Breast epithelium (tissue), 3 donors: ENCODE measurements around the gene PDZD4.

Source experiments
- POLR2A ChIP-seq: fragments of 450-650 bp; IDR thresholded peaks from one replicate; pipeline ENCODE4 v1.6.1; 2016; ENCODE audit warnings: antibody characterized with exemption, mild to moderate bottlenecking, moderate library complexity
- POLR2AphosphoS5 ChIP-seq, 3 donors: sonication (generic); formaldehyde crosslinking; IDR thresholded peaks; one replicate each; pipeline ENCODE4 v1.6.1; 2017; ENCODE audit warnings: antibody characterized with exemption in 3 of 3
- TF ChIP-seq, protein P1 (sequence below), 3 donors: fragments of 450-650 bp; IDR thresholded peaks; one replicate each; pipeline ENCODE4 v1.5.1; 2016 to 2017; ENCODE audit warnings: antibody characterized with exemption in 3 of 3, mild to moderate bottlenecking in 3 of 3, moderate library complexity in 3 of 3

DNA sequence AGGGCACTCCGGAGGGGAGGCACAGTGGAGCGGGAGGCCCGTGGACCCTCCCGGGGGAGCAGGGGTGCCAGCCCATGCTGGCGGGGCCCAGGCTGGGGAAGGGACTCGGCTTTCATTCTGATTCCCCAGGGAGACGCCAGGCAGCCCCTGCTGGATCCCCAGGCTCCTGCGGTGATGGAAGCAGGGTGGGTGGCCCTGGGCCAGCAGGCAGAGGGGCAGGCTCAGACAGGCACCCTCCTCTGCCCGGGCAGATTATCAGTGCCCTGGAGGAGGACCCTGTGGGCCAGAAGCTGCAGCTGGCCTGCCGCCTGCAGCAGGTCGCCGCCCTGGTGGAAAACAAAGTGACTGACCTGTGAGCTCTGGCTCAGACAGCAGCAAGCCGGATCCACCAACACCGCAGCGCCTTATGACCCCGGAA lies 51.7 kb downstream of the PDZD4 start:
- TF ChIP-seq, protein P1, sequence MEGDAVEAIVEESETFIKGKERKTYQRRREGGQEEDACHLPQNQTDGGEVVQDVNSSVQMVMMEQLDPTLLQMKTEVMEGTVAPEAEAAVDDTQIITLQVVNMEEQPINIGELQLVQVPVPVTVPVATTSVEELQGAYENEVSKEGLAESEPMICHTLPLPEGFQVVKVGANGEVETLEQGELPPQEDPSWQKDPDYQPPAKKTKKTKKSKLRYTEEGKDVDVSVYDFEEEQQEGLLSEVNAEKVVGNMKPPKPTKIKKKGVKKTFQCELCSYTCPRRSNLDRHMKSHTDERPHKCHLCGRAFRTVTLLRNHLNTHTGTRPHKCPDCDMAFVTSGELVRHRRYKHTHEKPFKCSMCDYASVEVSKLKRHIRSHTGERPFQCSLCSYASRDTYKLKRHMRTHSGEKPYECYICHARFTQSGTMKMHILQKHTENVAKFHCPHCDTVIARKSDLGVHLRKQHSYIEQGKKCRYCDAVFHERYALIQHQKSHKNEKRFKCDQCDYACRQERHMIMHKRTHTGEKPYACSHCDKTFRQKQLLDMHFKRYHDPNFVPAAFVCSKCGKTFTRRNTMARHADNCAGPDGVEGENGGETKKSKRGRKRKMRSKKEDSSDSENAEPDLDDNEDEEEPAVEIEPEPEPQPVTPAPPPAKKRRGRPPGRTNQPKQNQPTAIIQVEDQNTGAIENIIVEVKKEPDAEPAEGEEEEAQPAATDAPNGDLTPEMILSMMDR (IDR thresholded peaks at IDR 0.05), result no peak
- no peak for TF ChIP-seq POLR2AphosphoS5 (IDR thresholded peaks at IDR 0.05)
- TF ChIP-seq POLR2A, result no peak
